GM12892 (cell line): ENCODE measurements around the gene MUL1.

ENCODE experiments used
- POLR2AphosphoS5 ChIP-seq: IDR thresholded peaks from 2 replicates; pipeline ENCODE4 v1.6.1; 2011; ENCODE audit warnings: low read depth, low read length, control low read depth
- TAF1 ChIP-seq: IDR thresholded peaks from 2 replicates; pipeline ENCODE4 v1.6.1; 2011; ENCODE audit warnings: low read depth, mild to moderate bottlenecking, control low read depth, low read length, borderline replicate concordance

GRCh38 chr1:20507248-20507563 lies 745 bp downstream of the MUL1 start:
- TF ChIP-seq TAF1 (no peak), POLR2AphosphoS5 (no peak)
